ENCODE results near the gene KLHL4. TPM values are rescaled to one million over a fixed set of nuclear protein-coding genes. Genes with fewer than 3 reads are reported as not detected.

The KLHL4 gene
- total RNA-seq, 1 experiment from 2014 or later = 0.10 TPM

GRCh38 chrX:87572901-87573300 lies 55.3 kb downstream of the KLHL4 start:
- Histone ChIP-seq H2AFZ (ENCODE audit: low read depth, low read length, poor library complexity, severe bottlenecking) (no peak overlapping the region), H3K4me1 (ENCODE audit: control insufficient read depth in 1 of 2, insufficient read depth in 2 of 2, low read length in 2 of 2) (no peaks in the 10 kb centered on the region), H3K9ac (ENCODE audit: low read length) (no peak overlapping the region), H3K4me3 (replicated peaks in 1 of 2; ENCODE audit: low read depth in 1 of 2, low read length in 2 of 2) (no peak overlapping the region), H3K27me3 (ENCODE audit: insufficient read depth, low read length) (no peaks in the 10 kb centered on the region), H4K20me1 (ENCODE audit: insufficient read depth) (no peaks in the 10 kb centered on the region), H3K36me3 (ENCODE audit: control insufficient read depth in 1 of 2, insufficient read depth in 2 of 2, low read length in 2 of 2) (no peaks in the 10 kb centered on the region), H3K9me3 (ENCODE audit: control insufficient read depth in 1 of 2, insufficient read depth in 1 of 2, low read depth in 1 of 2, low read length in 2 of 2) (no peaks in the 10 kb centered on the region), H3K27ac (ENCODE audit: low read depth, low read length) (no peak overlapping the region), H3K4me2 (ENCODE audit: low read length) (no peak overlapping the region), H3K9me2 (ENCODE audit: insufficient read depth) (no peaks in the 10 kb centered on the region), H3K79me2 (ENCODE audit: insufficient read depth, low read length) (no peaks in the 10 kb centered on the region)
- TF ChIP-seq, protein P1, sequence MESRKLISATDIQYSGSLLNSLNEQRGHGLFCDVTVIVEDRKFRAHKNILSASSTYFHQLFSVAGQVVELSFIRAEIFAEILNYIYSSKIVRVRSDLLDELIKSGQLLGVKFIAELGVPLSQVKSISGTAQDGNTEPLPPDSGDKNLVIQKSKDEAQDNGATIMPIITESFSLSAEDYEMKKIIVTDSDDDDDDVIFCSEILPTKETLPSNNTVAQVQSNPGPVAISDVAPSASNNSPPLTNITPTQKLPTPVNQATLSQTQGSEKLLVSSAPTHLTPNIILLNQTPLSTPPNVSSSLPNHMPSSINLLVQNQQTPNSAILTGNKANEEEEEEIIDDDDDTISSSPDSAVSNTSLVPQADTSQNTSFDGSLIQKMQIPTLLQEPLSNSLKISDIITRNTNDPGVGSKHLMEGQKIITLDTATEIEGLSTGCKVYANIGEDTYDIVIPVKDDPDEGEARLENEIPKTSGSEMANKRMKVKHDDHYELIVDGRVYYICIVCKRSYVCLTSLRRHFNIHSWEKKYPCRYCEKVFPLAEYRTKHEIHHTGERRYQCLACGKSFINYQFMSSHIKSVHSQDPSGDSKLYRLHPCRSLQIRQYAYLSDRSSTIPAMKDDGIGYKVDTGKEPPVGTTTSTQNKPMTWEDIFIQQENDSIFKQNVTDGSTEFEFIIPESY (IDR thresholded peaks at IDR 0.05; ENCODE audit: extremely low read depth, insufficient replicate concordance, low read length) = no peak
- TF ChIP-seq EZH2 (IDR thresholded peaks at IDR 0.05) (no peak), FOSL1 (IDR thresholded peaks at IDR 0.05; ENCODE audit: low read depth) (no peak), CEBPB (IDR thresholded peaks at IDR 0.05; ENCODE audit: low read depth) (no peak), ELF1 (IDR thresholded peaks at IDR 0.05; ENCODE audit: borderline replicate concordance, low read depth) (no peak), SP1 (IDR thresholded peaks at IDR 0.05; ENCODE audit: low read depth) (no peak), EGR1 (IDR thresholded peaks at IDR 0.05; ENCODE audit: low read depth) (no peak), SIN3A (IDR thresholded peaks at IDR 0.05; ENCODE audit: low read depth) (no peak), ZNF274 (IDR thresholded peaks at IDR 0.05; ENCODE audit: low read depth, low read length) (no peak), EZH2phosphoT487 (IDR thresholded peaks at IDR 0.05; ENCODE audit: borderline replicate concordance) (no peak), REST (IDR thresholded peaks at IDR 0.05; ENCODE audit: low read depth) (no peak), TCF7L2 (IDR thresholded peaks at IDR 0.05; ENCODE audit: borderline replicate concordance, extremely low read depth, insufficient read depth, insufficient read length) (no peak), RAD21 (IDR thresholded peaks at IDR 0.05; ENCODE audit: low read depth) (no peak), ZFX (IDR thresholded peaks at IDR 0.05) (no peak), JUND (IDR thresholded peaks at IDR 0.05) (no peak), SRF (IDR thresholded peaks at IDR 0.05; ENCODE audit: low read depth) (no peak), POLR2AphosphoS5 (IDR thresholded peaks at IDR 0.05; ENCODE audit: low read depth, low read length) (no peak), ATF3 (IDR thresholded peaks at IDR 0.05) (no peak)
- TF ChIP-seq, protein P2, sequence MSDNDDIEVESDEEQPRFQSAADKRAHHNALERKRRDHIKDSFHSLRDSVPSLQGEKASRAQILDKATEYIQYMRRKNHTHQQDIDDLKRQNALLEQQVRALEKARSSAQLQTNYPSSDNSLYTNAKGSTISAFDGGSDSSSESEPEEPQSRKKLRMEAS (IDR thresholded peaks at IDR 0.05) = no peak
- RAD21 ChIA-PET (ENCODE audit: low non-redundant PET in 1 of 2, low total read pairs in 2 of 2, uncharacterized antibody in 2 of 2, unreplicated experiment in 2 of 2) = no interaction called here
- ATAC-seq (no peak), DNase-seq (ENCODE audit: low read depth, low spot score) (no peak)
- CTCF ChIA-PET = no interaction called here
- POLR2A ChIA-PET = no interaction called here
- intact Hi-C loops (cut with micrococcal nuclease) = no loop called here
- no TSS peak for BruUV-seq (replicated peaks)
